Eye (tissue), 1 donor: ENCODE measurements around the gene RNF144A.

Source experiments
- DNase-seq: peaks from one replicate; pipeline ENCODE4 v3.0.0-alpha.2; 2015

RNF144A gene

GRCh38 chr2:6951046-6951445 is 33.8 kb downstream of the RNF144A start:
- no peak for DNase-seq

GRCh38 chr2:6952101-6952500 is 34.9 kb downstream of the RNF144A start:
- peak; percentile 61 for DNase-seq

- no peak for DNase-seq
Observed at GRCh38 chr2:6954586-6954985, 37.4 kb downstream of the RNF144A start.

DNA sequence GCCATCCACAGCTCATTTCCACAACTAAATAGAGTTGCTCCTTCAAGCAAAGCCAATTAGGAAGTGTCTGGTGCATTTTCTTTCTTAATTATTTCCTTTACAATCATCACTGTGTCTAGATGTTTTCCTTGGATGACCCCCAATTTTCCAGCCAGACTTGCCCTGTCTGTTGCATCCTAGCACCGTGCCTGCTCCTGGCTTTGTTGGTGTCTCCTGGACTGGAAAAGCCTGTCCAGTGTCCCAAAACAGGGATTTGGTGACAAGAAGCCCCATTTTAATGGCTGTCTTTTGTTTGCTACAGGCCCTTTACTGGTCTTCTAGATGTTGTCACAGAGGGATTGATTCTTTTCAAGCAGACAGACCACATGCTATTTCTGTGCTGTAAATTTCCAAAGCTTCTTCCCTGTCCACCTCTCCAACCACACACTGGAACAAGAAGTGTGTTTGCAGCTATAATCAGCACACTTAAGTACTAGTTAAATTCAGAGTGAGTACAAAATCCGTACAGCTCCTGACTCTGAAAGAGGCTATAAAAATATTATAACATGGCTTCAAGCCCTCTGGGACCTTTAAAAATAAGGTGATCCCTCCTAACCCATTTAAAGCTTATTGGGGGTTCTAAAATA is 38.4 kb downstream of the RNF144A start:
- DNase-seq = peak; percentile 43

- no peak for DNase-seq
Observed at GRCh38 chr2:6956566-6956965, 39.4 kb downstream of the RNF144A start.

- DNase-seq = no peak
Observed at GRCh38 chr2:6957031-6957714, 40.0 kb downstream of the RNF144A start.

GRCh38 chr2:6957910-6958615 is 40.9 kb downstream of the RNF144A start:
- peak; percentile 82 for DNase-seq

- DNase-seq = no peak
Observed at GRCh38 chr2:6958616-6959235, 41.5 kb downstream of the RNF144A start.

DNA sequence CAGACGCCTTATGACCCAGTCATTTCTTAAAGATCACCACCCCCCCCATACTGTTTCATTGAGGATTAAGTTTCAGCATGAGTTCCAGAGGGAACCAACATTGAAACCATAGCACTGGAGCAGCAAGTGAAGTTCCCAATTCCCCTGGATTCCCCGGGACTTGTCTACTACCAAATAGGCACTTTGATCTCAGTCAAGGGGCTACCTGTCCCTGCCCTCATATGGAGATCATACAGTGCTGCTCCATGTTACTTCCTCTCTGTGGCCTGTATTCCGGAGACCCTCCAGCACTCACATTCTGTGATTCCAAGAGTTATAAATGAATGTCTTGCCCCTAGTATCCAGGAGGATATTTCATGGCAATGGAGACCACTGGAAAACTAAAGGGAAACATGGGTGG is 42.5 kb downstream of the RNF144A start:
- DNase-seq = no peak

GRCh38 chr2:6960659-6961058 is 43.4 kb downstream of the RNF144A start:
- peak; percentile 42 for DNase-seq

- no peak for DNase-seq
Observed at GRCh38 chr2:6963727-6964126, 46.5 kb downstream of the RNF144A start.

GRCh38 chr2:6965071-6965795 is 48.0 kb downstream of the RNF144A start:
- no peak for DNase-seq

- DNase-seq = no peak
Observed at GRCh38 chr2:6966446-6966940, 49.3 kb downstream of the RNF144A start.

DNA sequence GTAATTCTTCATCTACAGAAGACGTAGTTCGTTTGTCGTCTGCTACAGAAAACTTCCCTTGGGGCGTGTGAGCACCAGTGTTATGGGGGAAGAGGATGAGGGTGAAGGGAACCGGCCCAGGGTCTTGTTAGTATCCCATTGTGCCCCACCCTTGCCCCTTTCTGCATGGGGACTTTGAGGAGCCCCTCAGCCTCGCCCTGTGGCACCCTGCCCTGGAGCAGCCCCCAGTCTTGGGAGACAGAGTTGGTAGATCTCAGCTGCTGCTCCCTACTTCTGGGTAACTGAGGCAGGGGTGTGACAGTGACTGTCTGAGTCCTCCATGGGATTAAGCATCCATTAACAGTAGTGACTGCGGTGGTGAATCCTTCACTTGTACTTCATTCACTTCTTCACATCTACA is 50.1 kb downstream of the RNF144A start:
- DNase-seq = no peak

DNA sequence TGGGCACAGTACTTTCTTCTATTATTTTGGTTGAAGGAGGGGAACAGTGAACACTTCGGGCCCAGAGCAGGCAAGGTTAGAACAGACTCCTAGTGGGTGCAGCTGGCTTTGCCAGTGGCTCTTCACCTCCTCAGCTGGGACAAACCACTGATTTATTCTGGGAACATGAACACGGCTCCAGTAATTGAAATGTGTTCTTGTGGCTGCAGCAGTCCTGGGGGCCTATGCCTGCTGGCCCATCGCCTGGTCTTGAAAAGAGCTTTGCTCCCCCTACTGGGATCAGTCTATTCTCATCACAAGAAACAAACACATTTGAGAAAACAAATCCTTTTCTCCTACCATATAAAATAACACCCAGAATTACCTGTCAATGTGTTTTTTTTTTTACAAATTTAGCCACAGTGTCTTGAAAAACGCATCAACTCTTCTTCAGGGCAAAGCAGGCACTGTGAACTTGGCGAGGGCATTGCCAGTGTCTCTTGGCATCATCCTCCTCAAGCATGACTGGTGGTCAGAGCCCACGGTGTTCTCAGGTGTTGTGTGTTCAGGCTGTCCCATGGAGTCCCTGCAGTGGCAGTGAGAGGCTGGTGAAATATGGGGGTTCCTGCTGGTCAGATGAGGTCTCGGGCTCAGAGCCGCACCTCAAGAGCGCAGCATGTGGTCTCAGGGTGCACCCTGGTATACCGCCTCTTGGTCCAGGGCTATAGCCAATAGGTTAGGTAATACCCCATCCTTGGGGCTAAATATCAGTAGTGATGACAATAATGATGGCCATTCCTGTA is 51.3 kb downstream of the RNF144A start:
- peak; percentile 43 for DNase-seq

- DNase-seq = no peak
Observed at GRCh38 chr2:6970551-6970950, 53.3 kb downstream of the RNF144A start.

- no peak for DNase-seq
Observed at GRCh38 chr2:6970976-6971480, 53.8 kb downstream of the RNF144A start.

GRCh38 chr2:6971502-6971901 is 54.3 kb downstream of the RNF144A start:
- DNase-seq = no peak

DNA sequence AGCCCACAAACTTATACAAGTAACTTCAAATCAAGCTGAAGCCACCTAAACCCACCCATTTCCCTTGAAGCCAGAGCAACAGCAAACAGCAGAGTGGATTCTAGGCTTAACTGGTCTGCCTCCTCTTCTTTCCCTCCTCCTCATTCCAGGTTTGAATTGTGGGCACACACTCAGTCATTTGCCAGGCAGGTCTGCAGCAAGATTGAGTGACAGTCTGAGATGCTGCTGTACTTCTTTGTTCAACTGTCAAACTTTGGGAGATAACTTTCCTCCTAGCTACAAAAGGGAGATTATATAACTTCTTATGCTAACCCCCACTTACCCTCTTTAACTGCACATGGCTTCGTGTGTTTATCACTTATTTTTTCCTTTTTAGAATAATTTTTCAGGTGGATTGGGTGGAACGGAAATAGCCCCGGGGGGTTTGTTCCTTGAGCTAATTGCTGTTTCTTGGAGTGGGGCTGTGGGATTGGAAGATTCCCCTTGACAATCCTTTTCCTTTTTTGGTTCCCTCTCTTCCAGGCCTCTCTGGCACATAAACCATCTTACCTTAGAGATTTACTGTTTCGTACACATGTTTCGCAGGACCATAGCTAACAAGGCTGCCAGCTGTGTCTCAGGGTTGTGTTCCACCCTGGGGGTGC is 55.0 kb downstream of the RNF144A start:
- DNase-seq = no peak

- DNase-seq = no peak
Observed at GRCh38 chr2:6973895-6974545, 56.8 kb downstream of the RNF144A start.

DNA sequence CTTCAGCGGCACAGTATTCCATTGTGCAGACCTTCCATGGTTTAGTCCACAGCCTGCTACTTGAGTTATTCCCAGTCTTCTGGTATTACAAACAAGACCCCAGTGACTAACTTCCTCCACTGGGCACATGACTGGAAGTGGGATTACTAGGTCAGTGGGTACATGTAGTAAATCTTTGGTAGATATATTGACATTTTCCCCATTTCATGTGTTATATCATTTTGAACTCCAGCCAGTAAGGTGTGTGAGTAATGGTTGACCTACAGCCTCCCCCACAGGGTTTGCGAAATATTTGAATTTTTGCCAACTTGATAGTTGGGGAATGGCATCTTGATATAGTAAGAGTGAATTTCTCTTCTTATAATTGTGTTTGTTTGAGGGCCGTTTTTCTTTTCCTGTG is 58.8 kb downstream of the RNF144A start:
- no peak for DNase-seq
